Measurements from ENCODE around the gene NSUN5. TPM values are rescaled to one million over a fixed set of nuclear protein-coding genes. Genes with fewer than 3 reads are reported as not detected.
"Not testable (repeated sequence)": the region's sequence is repeated elsewhere in the genome, so short reads cannot be mapped to it uniquely, and the experiment has no call there.

Gene NSUN5
- total and polyA plus RNA-seq, 2 experiments from 2014 or later, result 45.0 to 46.7 TPM

DNA sequence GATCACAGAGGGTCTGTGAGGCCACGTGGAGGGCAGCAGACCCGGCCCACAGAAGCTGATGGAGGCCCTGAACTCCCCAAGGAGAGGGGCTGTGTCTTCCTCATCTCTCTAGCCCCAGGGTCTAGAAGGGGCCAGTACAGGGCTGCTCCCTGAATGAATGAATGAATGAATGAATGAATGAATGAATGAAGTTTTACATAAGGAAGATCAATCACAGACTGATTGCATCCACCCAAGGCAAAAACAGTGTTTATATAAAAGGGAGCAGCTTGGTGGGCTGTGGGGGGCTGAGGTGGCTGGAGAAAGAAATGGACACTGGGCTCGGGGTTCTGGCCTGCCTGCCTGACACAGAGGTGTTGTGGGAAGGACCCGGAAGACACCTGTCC lies 4.9 kb upstream of the NSUN5 start:
- Histone ChIP-seq H3K27ac (no peak overlapping the region), H3K4me1 (ENCODE audit: low read depth) (no peaks in the 10 kb centered on the region), H3K27me3 (no peaks in the 10 kb centered on the region), H3K4me3 (no peak overlapping the region), H3K9me3 (ENCODE audit: low read depth) (no peaks in the 10 kb centered on the region), H3K36me3 (no peaks in the 10 kb centered on the region)
- DNase-seq (ENCODE audit: low read depth in 1 of 2, low spot score in 1 of 2), result no peak
- TF ChIP-seq, protein P1, sequence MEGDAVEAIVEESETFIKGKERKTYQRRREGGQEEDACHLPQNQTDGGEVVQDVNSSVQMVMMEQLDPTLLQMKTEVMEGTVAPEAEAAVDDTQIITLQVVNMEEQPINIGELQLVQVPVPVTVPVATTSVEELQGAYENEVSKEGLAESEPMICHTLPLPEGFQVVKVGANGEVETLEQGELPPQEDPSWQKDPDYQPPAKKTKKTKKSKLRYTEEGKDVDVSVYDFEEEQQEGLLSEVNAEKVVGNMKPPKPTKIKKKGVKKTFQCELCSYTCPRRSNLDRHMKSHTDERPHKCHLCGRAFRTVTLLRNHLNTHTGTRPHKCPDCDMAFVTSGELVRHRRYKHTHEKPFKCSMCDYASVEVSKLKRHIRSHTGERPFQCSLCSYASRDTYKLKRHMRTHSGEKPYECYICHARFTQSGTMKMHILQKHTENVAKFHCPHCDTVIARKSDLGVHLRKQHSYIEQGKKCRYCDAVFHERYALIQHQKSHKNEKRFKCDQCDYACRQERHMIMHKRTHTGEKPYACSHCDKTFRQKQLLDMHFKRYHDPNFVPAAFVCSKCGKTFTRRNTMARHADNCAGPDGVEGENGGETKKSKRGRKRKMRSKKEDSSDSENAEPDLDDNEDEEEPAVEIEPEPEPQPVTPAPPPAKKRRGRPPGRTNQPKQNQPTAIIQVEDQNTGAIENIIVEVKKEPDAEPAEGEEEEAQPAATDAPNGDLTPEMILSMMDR (IDR thresholded peaks at IDR 0.05; ENCODE audit: low read depth, low read length), result no peak

DNA sequence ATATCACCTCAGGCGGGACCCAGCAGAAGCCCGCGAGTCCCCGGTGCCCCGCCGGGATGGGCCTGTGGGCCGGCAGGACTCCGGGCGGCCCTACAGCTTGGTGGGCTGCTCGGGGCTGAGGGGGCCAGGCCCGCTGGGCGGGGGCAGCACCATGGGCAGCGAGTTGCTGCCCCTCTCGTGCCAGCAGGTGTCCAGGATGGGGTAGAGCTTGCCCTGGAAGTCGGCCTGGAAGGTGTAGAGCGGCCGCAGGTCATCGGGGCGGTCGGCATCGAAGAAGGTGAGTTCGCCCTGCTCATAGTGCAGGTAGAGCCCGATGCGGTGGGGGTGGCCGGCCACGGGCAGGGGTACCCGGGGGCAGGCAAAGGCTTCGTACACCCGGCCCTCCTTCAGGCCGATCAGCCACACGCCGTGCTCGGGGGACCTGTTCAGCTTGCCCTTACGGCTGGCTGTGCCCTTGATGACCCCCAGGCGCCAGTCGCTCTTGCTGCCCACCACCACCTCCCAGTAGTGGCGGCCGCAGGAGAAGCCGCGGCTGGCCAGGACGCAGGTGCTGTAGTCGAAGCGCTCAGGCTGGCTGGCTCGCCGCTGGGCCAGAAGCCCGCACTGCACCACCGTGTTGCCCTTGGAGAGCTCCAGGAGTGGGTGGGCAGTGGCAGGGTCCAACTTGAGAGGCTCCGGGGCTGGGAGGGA lies 4.3 kb upstream of the NSUN5 start:
- Histone ChIP-seq H3K27me3 (no peaks in the 10 kb centered on the region), H3K36me3 (no peaks in the 10 kb centered on the region), H3K27ac (no peak overlapping the region), H3K9me3 (ENCODE audit: low read depth) (no peaks in the 10 kb centered on the region), H3K4me3 (no peak overlapping the region), H3K4me1 (ENCODE audit: low read depth) (no peaks in the 10 kb centered on the region)
- no peak for DNase-seq (ENCODE audit: low read depth in 1 of 2, low spot score in 1 of 2)
- TF ChIP-seq, protein P1 (IDR thresholded peaks at IDR 0.05; ENCODE audit: low read depth, low read length), result no peak

DNA sequence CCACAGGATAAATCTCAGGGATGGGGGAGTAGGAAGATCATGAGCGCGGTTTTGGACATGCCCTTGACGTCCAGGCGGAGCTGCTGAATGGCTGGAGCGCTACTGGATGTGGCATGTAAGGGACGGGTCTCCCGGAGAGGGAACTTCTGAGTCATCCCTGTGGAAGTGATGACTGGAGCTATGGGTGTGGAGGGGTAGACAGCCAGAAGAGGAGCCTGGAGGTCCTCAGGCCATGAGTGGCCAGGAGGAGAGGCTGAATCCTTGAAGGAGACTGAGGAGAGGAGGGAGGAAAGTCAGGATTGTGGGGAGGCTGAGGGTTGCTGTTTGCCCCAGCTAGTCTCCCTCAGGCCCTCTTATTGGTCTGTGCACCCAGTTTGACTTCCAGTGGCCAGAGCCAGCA lies 2.8 kb upstream of the NSUN5 start:
- not testable (repeated sequence) for H3K9me3 ChIP-seq (ENCODE audit: low read depth); DNase-seq (ENCODE audit: low read depth in 1 of 2, low spot score in 1 of 2); H3K4me1 ChIP-seq (ENCODE audit: low read depth); H3K36me3 ChIP-seq; H3K27me3 ChIP-seq; H3K4me3 ChIP-seq; H3K27ac ChIP-seq

DNA sequence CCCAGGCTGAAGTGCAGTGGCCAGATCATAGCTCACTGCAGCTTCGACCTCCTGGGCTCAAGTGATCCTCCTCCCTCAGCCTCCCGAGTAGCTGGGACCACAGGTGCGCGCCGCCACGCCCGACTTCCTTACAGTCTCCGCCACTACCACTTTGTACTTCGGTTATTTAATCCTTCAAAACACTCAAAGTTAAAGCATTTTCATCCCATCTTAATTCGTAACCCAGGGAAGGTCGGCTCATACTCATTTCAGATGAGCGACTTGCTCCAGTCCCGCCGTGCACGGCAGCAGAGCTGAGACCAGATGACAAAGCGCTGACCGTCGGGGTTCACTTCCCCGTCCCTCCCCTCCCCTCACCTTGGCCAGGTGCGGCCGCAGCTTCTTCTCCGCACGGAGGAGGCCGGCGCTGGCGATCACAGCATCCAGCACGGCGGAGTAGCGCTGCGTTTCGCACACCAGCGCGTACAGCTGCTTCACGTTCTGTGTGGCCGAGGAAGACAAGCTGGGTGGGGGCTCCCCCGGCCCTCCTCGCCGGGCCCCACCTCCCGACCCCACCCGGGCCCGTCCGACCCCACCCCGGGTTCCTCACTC lies 457 bp downstream of the NSUN5 start:
- peak overlapping the region; percentile 83 for H3K4me3 ChIP-seq
- TF ChIP-seq, protein P1 (IDR thresholded peaks at IDR 0.05; ENCODE audit: low read depth, low read length), result no peak
- H3K9me3 ChIP-seq (ENCODE audit: low read depth), result no peaks in the 10 kb centered on the region
- no peaks in the 10 kb centered on the region for H3K27me3 ChIP-seq
- H3K36me3 ChIP-seq, result no peaks in the 10 kb centered on the region
- DNase-seq (ENCODE audit: low read depth in 1 of 2, low spot score in 1 of 2), result peak in 1 of 2 donors; percentile 8
- H3K4me1 ChIP-seq (ENCODE audit: low read depth), result no peaks in the 10 kb centered on the region
- H3K27ac ChIP-seq, result peak overlapping the region; percentile 38

DNA sequence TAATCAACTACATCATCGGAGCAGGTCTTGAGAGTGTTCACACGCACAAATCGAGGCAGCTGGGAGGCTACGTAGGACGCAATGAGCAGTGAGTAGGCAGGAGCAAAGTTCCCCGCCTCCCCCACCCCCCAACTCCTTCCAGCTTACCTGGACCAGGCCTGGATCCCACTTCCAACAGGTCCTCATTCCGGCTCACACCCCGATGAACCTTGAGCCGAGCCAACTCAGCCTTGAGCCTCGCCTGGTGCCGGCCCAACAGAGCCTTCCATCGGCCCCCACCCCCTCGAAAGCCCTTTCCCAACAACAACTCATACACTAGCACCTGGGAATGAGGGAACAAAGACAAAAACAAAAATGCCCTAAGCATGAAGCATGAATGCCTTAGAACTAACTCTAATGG lies 1.2 kb downstream of the NSUN5 start:
- Histone ChIP-seq H3K36me3 (no peaks in the 10 kb centered on the region), H3K27ac (no peak overlapping the region), H3K9me3 (ENCODE audit: low read depth) (no peaks in the 10 kb centered on the region), H3K4me1 (ENCODE audit: low read depth) (no peaks in the 10 kb centered on the region), H3K27me3 (no peaks in the 10 kb centered on the region), H3K4me3 (no peak overlapping the region)
- DNase-seq (ENCODE audit: low read depth in 1 of 2, low spot score in 1 of 2), result no peak
- TF ChIP-seq, protein P1 (IDR thresholded peaks at IDR 0.05; ENCODE audit: low read depth, low read length), result no peak

DNA sequence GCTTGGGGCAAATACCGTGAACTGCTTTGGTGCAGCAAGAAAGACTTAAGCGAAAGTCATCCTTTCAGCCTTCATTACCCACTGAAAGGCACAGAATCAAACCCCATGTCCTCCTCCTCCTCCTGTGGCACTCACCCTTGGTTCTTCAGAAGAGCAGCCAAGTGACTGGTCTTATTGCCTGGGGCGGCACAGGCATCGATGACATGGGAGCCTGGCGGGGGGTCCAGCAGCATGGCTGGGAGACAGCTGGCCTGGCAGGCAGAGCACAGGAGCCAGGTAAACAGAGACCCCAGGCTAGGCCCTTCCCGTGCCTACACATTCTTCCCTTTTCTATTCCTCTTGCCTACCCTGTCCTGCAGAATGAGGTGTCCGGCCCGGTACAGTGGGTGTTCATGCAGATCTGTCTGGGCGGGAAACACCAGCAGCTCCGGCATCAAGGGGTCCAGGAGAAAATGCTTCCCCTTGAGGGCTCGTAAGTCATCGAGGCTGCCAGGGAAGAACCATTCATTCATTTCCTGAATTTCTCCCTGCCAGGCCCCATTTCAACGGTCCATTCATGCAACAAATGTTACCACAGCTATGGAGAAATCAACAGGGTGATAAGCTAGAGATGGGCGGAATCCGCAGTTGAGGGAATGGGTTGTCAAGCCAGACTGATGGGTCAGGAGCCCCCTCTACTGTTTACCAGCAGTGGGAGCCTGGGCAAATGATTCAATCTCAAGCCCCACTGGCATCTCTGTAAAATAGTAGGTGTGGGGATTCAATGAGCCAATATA lies 3.8 kb downstream of the NSUN5 start:
- not testable (repeated sequence) for H3K27ac ChIP-seq; H3K4me3 ChIP-seq; H3K9me3 ChIP-seq (ENCODE audit: low read depth); H3K4me1 ChIP-seq (ENCODE audit: low read depth); H3K27me3 ChIP-seq; H3K36me3 ChIP-seq
- DNase-seq (ENCODE audit: low read depth in 1 of 2, low spot score in 1 of 2), result peak in 1 of 2 donors; percentile 37

All from cardiac muscle cell (in vitro differentiated cells and primary cell).